ENCODE data around the gene IL15. TPM values are rescaled to one million over a fixed set of nuclear protein-coding genes. Genes with fewer than 3 reads are reported as not detected.
"Not testable (repeated sequence)": the region's sequence is repeated elsewhere in the genome, so short reads cannot be mapped to it uniquely, and the experiment has no call there.

Gene IL15
- total and polyA plus RNA-seq, 2 experiments from 2014 or later, result 2.3 to 3.7 TPM

GRCh38 chr4:141595531-141595930 lies 40.9 kb upstream of the IL15 start:
- Mint-ChIP-seq H3K27ac (no peak overlapping the region), H3K9me3 (no peaks in the 10 kb centered on the region; the same call in 2 of the 3 replicates), H3K27me3 (ENCODE audit: insufficient read depth, low read depth, poor library complexity) (no peaks in the 10 kb centered on the region), H3K4me3 (no peak overlapping the region), H3K4me1 (no peaks in the 10 kb centered on the region; the same call in 2 of the 3 replicates), H3K36me3 (ENCODE audit: low read depth) (no peaks in the 10 kb centered on the region)
- Histone ChIP-seq H3K9me2 (ENCODE audit: insufficient read depth) (no peaks in the 10 kb centered on the region), H3K27me3 (ENCODE audit: insufficient read depth) (no peaks in the 10 kb centered on the region), H3K4me2 (no peak overlapping the region), H3F3A (replicated peaks; ENCODE audit: low read depth) (no peaks in the 10 kb centered on the region), H3K79me2 (replicated peaks; ENCODE audit: insufficient read depth) (no peaks in the 10 kb centered on the region), H3K36me3 (ENCODE audit: insufficient read depth) (no peaks in the 10 kb centered on the region), H2AFZ (no peak overlapping the region), H3K4me1 (ENCODE audit: insufficient read depth) (no peaks in the 10 kb centered on the region), H4K20me1 (replicated peaks; ENCODE audit: insufficient read depth) (no peaks in the 10 kb centered on the region), H3K4me3 (no peak overlapping the region), H3K27ac (ENCODE audit: low read depth) (no peak overlapping the region)
- ATAC-seq (no peak), DNase-seq (ENCODE audit: low spot score) (no peak)
- TF ChIP-seq ETS1 (IDR thresholded peaks at IDR 0.05), result no peak
- no peak for TF ChIP-seq STAT1 (IDR thresholded peaks at IDR 0.05; ENCODE audit: unreplicated experiment)
- TF ChIP-seq ZNF114 (CRISPR knock-in tag; IDR thresholded peaks at IDR 0.05), result no peak
- no peak for TF ChIP-seq REST (IDR thresholded peaks at IDR 0.05; ENCODE audit: unreplicated experiment)

GRCh38 chr4:141599853-141600252 lies 36.5 kb upstream of the IL15 start:
- H3K27me3 Mint-ChIP-seq (ENCODE audit: insufficient read depth, low read depth, poor library complexity), result peaks cover 1% of the 10 kb centered on the region
- no peak for DNase-seq (ENCODE audit: low spot score)
- TF ChIP-seq ZNF331 (CRISPR knock-in tag; IDR thresholded peaks at IDR 0.05; ENCODE audit: low read depth) (no peak), POLR2AphosphoS5 (IDR thresholded peaks at IDR 0.05; ENCODE audit: low read depth) (no peak)
- Histone ChIP-seq H3K4me3 (no peak overlapping the region), H3K4me1 (ENCODE audit: insufficient read depth) (no peaks in the 10 kb centered on the region), H3K9me2 (ENCODE audit: insufficient read depth) (no peaks in the 10 kb centered on the region), H2AFZ (no peak overlapping the region), H3K27me3 (ENCODE audit: insufficient read depth) (no peaks in the 10 kb centered on the region), H4K20me1 (replicated peaks; ENCODE audit: insufficient read depth) (no peaks in the 10 kb centered on the region), H3K36me3 (ENCODE audit: insufficient read depth) (no peaks in the 10 kb centered on the region), H3K27ac (ENCODE audit: low read depth) (no peak overlapping the region), H3F3A (replicated peaks; ENCODE audit: low read depth) (no peaks in the 10 kb centered on the region), H3K79me2 (replicated peaks; ENCODE audit: insufficient read depth) (no peaks in the 10 kb centered on the region), H3K4me2 (no peak overlapping the region)
- ATAC-seq, result no peak
- H3K4me1 Mint-ChIP-seq, result no peaks in the 10 kb centered on the region; the same call in 2 of the 3 replicates
- H3K27ac Mint-ChIP-seq, result no peak overlapping the region
- H3K4me3 Mint-ChIP-seq, result no peak overlapping the region
- peaks cover 4% of the 10 kb centered on the region for H3K9me3 Mint-ChIP-seq
- no peaks in the 10 kb centered on the region for H3K36me3 Mint-ChIP-seq (ENCODE audit: low read depth)

- not testable (repeated sequence) for H3K4me1 ChIP-seq (ENCODE audit: insufficient read depth); H3K4me3 Mint-ChIP-seq; H3K27ac ChIP-seq (ENCODE audit: low read depth); H4K20me1 ChIP-seq (replicated peaks; ENCODE audit: insufficient read depth); H2AFZ ChIP-seq; H3K9me2 ChIP-seq (ENCODE audit: insufficient read depth); H3K36me3 Mint-ChIP-seq (ENCODE audit: low read depth); ATAC-seq; DNase-seq (ENCODE audit: low spot score); H3K27me3 ChIP-seq (ENCODE audit: insufficient read depth); H3K4me1 Mint-ChIP-seq; H3K36me3 ChIP-seq (ENCODE audit: insufficient read depth); H3K27me3 Mint-ChIP-seq (ENCODE audit: insufficient read depth, low read depth, poor library complexity); H3K27ac Mint-ChIP-seq; H3F3A ChIP-seq (replicated peaks; ENCODE audit: low read depth); H3K4me2 ChIP-seq; H3K4me3 ChIP-seq; H3K79me2 ChIP-seq (replicated peaks; ENCODE audit: insufficient read depth)
- peaks cover 11% of the 10 kb centered on the region for H3K9me3 Mint-ChIP-seq
Measured at GRCh38 chr4:141604683-141605082, 31.7 kb upstream of the IL15 start.
